ENCODE data around the gene LRRC28. TPM values are rescaled to one million over a fixed set of nuclear protein-coding genes. Genes with fewer than 3 reads are reported as not detected.
"Not testable (repeated sequence)": the region's sequence is repeated elsewhere in the genome, so short reads cannot be mapped to it uniquely, and the experiment has no call there.

LRRC28 gene
- total RNA-seq, 2 experiments from 2014 or later, result 19.5 to 19.6 TPM

DNA sequence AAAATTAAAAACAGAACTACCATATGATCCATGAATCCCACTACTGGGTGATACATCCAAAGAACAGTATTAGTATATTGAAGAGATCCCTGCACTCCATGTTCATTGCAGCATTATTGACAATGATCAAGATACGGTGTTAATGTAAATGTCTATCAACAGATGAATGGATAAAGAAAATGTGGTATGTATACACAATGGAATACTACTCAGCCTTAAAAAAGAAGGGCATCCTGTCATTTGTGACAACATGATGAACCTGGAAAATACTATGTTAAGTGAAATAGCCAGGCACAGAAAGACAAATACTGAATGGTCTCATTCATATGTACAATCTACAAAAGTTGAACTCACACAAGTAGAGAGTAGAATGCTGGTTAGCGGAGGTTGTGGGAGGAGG is 18.5 kb upstream of the LRRC28 start:
- POLR2A ChIA-PET, result no interaction called here
- no peaks in the 10 kb centered on the region for H3K4me1 Mint-ChIP-seq
- H3K36me3 Mint-ChIP-seq (ENCODE audit: low read depth), result no peaks in the 10 kb centered on the region
- CTCF ChIA-PET, result no interaction called here
- peaks cover 2% of the 10 kb centered on the region for H3K27me3 Mint-ChIP-seq
- no peak overlapping the region for H3K27ac Mint-ChIP-seq
- no peaks in the 10 kb centered on the region for H3K9me3 Mint-ChIP-seq
- H3K4me3 Mint-ChIP-seq, result no peak overlapping the region
- no peak for DNase-seq

DNA sequence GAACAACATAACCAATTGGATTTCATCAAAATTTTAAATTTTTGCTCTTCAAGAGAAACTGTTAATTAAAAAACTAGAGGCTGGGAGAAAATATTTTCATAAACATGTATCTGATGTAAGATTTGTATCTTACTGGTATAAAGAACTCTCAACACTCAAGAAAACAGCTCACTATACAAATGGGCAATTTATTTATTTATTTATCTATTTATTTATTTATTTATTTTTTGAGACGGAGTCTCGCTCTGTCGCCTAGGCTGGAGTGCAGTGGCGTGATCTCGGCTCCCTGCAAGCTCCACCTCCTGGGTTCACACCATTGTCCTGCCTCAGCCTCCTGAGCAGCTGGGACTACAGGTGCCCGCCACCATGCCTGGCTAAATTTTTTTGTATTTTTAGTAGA is 17.1 kb upstream of the LRRC28 start:
- H3K4me3 Mint-ChIP-seq; H3K4me1 Mint-ChIP-seq; H3K27me3 Mint-ChIP-seq; CTCF ChIA-PET; DNase-seq; H3K9me3 Mint-ChIP-seq; POLR2A ChIA-PET; H3K36me3 Mint-ChIP-seq (ENCODE audit: low read depth); H3K27ac Mint-ChIP-seq: not testable (repeated sequence)

DNA sequence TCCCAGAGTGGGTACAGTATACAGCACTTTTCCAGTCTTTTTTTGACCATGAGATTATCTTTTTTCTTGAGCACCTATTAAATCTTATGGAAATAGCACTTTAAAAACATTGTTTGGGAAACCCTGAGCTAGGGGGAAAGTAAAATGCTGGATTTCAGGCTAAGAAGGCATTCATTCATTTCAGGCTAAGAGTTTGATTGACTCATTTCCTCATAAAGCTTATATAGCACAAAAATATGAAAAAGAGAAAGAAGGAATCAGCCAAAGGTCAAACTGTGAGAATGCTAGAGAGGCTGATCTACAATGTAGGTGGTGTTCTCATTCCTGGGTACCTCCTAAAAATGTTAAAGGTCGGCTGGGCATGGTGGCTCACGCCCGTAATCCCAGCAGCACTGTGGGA is 12.4 kb upstream of the LRRC28 start:
- DNase-seq, result no peak
- Mint-ChIP-seq H3K4me1 (peaks cover 8% of the 10 kb centered on the region), H3K4me3 (no peak overlapping the region), H3K9me3 (no peaks in the 10 kb centered on the region), H3K27me3 (peaks cover 3% of the 10 kb centered on the region), H3K36me3 (ENCODE audit: low read depth) (no peaks in the 10 kb centered on the region), H3K27ac (no peak overlapping the region)
- POLR2A ChIA-PET, result no interaction called here
- CTCF ChIA-PET, result no interaction called here

DNA sequence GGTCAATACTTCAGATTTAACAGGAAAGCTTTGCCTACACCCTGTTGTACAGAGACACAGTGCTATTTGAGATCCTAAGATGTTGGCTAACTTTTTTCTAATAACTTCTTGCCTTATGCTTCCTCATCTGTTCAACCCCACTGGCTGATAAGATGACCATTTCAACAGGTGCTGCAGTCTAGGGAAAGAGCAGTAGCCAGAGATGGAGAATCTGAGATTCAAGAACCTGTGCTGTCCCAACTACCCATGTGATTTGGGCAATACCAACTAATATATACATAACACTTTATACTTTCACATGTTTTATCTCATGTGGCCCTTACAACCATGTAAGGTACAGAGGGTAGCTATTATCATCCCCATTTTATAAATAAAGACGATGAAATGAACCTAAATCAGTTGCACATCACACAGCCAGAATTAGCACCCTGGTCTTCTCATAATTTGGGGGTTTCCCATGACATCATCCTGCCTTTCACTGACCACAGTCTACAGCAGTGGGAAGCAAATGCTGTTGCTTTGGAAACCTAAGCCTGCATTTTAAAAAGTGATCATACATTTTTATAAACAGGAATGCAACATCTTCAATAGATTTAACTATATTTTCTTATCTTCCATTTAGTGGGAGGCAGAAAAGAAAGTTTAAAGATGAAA is 11.6 kb upstream of the LRRC28 start:
- H3K27ac Mint-ChIP-seq, result no peak overlapping the region
- H3K9me3 Mint-ChIP-seq, result no peaks in the 10 kb centered on the region
- H3K4me3 Mint-ChIP-seq, result no peak overlapping the region
- H3K27me3 Mint-ChIP-seq, result peaks cover 3% of the 10 kb centered on the region
- H3K4me1 Mint-ChIP-seq, result peaks cover 8% of the 10 kb centered on the region
- ChIA-PET POLR2A (no interaction called here), CTCF (interaction anchor here (1.0 kb wide), 1 partner anchor 8 kb away, joined by 3 read pairs; no protein-coding TSS in a partner anchor)
- no peak for DNase-seq
- no peaks in the 10 kb centered on the region for H3K36me3 Mint-ChIP-seq (ENCODE audit: low read depth)

DNA sequence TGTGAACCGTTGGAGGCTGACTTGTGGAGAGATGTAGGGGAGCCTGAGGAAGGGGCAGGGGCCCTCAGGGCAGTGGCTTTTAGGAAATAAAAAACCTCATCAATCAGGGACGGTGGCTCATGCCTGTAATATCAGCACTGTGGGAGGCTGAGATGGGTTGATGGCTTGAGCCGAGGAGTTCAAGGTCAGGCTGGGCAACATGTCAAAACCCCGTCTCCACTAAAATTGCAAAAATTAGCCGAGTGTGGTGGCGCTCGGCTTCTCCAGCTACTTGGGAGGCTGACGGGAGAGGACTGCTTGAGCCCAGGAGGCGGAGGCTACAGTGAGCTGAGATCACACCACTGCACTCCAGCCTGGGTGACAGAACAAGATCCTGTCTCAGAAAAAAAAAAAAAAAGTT is 9.5 kb upstream of the LRRC28 start:
- CTCF ChIA-PET, result no interaction called here
- no peak for DNase-seq
- peaks cover 8% of the 10 kb centered on the region for H3K4me1 Mint-ChIP-seq
- POLR2A ChIA-PET, result interaction anchor here (1.2 kb wide), 1 partner anchor 10 kb away, joined by 3 read pairs; the partner anchor contains the start of gene LRRC28
- H3K27ac Mint-ChIP-seq, result no peak overlapping the region
- H3K27me3 Mint-ChIP-seq, result peaks cover 3% of the 10 kb centered on the region
- no peaks in the 10 kb centered on the region for H3K9me3 Mint-ChIP-seq
- no peaks in the 10 kb centered on the region for H3K36me3 Mint-ChIP-seq (ENCODE audit: low read depth)
- H3K4me3 Mint-ChIP-seq, result no peak overlapping the region

DNA sequence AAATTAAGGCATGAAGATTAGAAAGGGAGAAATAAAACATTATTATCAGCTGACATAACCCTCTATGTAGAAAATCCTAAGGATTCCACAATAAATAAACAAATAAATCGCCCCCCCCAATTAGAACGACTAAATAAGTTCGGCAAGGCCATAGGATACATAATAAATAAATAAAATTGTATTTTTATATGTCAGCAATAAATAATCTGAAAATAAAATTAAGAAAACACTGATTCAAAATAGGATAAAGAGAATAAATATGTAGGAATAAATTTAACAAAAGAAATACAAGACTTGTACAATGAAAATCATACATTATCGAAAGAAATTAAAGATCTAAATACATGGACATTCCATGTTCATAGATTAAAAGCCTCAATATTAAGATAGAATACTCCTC is 7.0 kb upstream of the LRRC28 start:
- Mint-ChIP-seq H3K4me1 (peaks cover 6% of the 10 kb centered on the region), H3K27me3 (peaks cover 3% of the 10 kb centered on the region)
- CTCF ChIA-PET, result interaction anchor here (1.0 kb wide), 1 partner anchor 144 kb away, joined by 3 read pairs; no protein-coding TSS in a partner anchor

DNA sequence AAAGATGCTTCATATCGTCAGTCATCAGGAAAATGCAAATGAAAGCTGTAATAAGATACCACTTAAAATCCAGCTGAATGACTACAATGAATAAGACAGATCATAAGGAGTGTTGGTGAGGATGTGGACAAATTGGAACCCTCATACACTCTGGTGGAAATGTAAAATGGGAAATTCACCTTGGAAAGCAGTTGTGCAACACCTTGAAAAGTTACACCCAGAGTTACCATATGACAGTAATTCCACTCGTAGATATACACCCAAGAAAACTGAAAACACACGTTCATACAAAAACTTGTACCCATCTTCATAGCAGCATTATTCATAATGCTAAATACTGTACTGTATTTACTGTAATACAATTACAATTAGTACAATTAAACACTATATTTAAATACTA is 4.2 kb upstream of the LRRC28 start:
- CTCF ChIA-PET, result interaction anchor here (0.7 to 1.1 kb wide), 2 partner anchors 12 to 320 kb away, joined by 3 to 4 read pairs; no protein-coding TSS in a partner anchor
- peaks cover 10% of the 10 kb centered on the region for H3K4me1 Mint-ChIP-seq
- DNase-seq, result no peak
- H3K27me3 Mint-ChIP-seq, result peaks cover 3% of the 10 kb centered on the region
- peaks cover 5% of the 10 kb centered on the region for H3K36me3 Mint-ChIP-seq (ENCODE audit: low read depth)
- POLR2A ChIA-PET, result no interaction called here
- H3K4me3 Mint-ChIP-seq, result no peak overlapping the region
- no peaks in the 10 kb centered on the region for H3K9me3 Mint-ChIP-seq
- no peak overlapping the region for H3K27ac Mint-ChIP-seq

More for the DNA sequence above, 7.0 kb upstream of the LRRC28 start:
- DNase-seq, result no peak
- Mint-ChIP-seq H3K9me3 (no peaks in the 10 kb centered on the region), H3K27ac (no peak overlapping the region), H3K4me3 (no peak overlapping the region), H3K36me3 (ENCODE audit: low read depth) (no peaks in the 10 kb centered on the region)
- POLR2A ChIA-PET, result no interaction called here

DNA sequence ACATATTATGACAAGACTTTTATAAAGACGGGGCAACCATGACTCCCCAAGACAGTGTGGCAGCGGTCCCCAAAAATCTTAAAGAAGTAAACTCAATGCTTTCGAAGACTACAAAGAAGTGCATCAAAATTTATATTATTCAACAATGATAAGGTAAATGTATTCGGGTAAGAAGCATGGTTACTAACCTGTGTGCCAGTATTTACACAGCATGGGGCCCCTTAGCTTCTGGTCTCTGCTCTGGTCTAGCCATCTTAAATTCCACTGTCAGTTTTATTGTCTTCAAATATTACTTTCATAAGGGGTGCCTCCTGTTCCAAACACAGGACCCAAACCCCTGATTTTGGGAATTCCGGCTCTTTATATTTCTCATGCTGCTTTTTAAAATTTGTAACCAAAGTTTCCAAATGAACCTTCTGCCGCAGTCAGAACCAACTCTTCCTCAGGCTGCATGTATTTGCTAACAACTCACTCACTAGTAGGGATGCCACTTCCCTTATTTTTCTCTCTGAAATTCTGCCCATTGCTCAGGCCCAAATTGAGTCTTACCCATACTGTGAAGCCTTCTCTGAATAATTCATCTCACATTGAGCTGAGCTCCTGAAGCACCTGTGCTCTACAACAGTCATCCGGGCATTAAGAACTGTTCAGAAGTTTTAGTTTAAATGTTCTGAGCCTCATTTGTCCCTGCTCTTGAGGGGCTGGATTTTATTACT is 3.1 kb upstream of the LRRC28 start:
- ChIA-PET POLR2A (no interaction called here), CTCF (interaction anchor here (0.9 to 1.1 kb wide), 2 partner anchors 9 to 319 kb away, joined by 3 read pairs; no protein-coding TSS in a partner anchor)

DNA sequence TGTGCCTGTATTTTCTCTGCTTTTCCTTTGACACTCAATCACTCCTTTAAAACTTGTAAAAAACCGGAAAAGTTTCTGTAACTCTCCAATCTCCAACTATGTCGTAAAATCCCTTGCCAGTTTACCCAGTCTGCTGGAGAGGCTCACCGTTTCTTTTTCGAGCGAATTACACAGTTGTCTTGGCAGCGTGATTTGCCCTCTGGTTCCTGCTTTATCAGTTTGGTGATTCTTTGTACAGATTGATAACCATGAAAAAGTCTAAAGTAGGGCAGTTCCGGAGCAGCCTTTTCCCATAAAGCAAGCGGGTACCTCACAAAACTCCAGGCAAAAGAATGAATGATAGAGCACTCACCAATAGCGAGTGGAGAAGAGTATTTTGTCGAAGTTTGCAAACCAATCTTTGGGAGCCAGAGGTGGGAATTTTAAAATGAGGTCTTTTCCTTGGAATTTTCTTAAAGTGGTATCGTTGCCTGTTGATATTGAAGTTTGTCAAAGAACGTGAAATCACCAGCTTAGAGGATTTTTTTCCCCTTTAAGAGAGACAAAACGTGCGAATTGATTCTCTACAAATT is 1.9 kb upstream of the LRRC28 start, which contains the start of gene TTC23:
Gene TTC23 (minus strand): TSS at position 312 of the 572 bp plus-strand sequence. CDS start 20,869 bp downstream, outside the sequence.
- H3K27ac Mint-ChIP-seq, result no peak within 1 kb of the TSS
- CTCF ChIA-PET, result no interaction called here
- POLR2A ChIA-PET, result no interaction called here
- peaks cover 28% of the 10 kb centered on the region for H3K4me1 Mint-ChIP-seq
- H3K4me3 Mint-ChIP-seq, result peak within 1 kb of the TSS; percentile 85
- no peaks in the 10 kb centered on the region for H3K9me3 Mint-ChIP-seq
- no peaks in the 10 kb centered on the region for H3K27me3 Mint-ChIP-seq
- H3K36me3 Mint-ChIP-seq (ENCODE audit: low read depth), result peaks cover 10% of the 10 kb centered on the region
- DNase-seq, result no peak

More for the DNA sequence above, 3.1 kb upstream of the LRRC28 start:
- peaks cover 18% of the 10 kb centered on the region for H3K4me1 Mint-ChIP-seq
- no peak for DNase-seq
- H3K27me3 Mint-ChIP-seq, result no peaks in the 10 kb centered on the region
- H3K27ac Mint-ChIP-seq, result no peak overlapping the region
- H3K4me3 Mint-ChIP-seq, result no peak overlapping the region
- H3K36me3 Mint-ChIP-seq (ENCODE audit: low read depth), result peaks cover 5% of the 10 kb centered on the region
- no peaks in the 10 kb centered on the region for H3K9me3 Mint-ChIP-seq

DNA sequence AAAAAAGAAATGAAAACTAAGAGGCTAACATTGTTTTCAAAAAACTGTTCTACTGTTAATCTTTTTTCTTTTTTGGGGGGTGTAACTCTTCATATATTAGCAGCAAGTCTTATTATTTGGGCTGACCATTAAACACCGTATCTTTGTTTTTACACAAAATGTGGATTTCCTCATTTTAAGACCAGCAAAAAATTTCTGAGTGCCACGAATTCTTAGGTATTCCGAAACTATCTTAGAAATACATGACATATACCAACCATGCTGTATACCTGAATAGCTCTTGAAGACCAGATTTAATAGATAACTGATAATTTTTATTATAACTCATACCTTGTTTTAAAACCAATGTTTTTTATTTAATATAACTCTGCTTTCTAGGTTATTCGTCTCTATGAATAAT is 1.3 kb upstream of the LRRC28 start:
- no peak for DNase-seq
- no peak overlapping the region for H3K27ac Mint-ChIP-seq
- POLR2A ChIA-PET, result interaction anchor here (1.7 kb wide), 1 partner anchor 22 kb away, joined by 5 read pairs; no protein-coding TSS in a partner anchor
- H3K27me3 Mint-ChIP-seq, result no peaks in the 10 kb centered on the region
- CTCF ChIA-PET, result no interaction called here
- H3K9me3 Mint-ChIP-seq, result no peaks in the 10 kb centered on the region
- H3K4me1 Mint-ChIP-seq, result peaks cover 28% of the 10 kb centered on the region
- H3K36me3 Mint-ChIP-seq (ENCODE audit: low read depth), result peaks cover 10% of the 10 kb centered on the region
- peak overlapping the region; percentile 12 for H3K4me3 Mint-ChIP-seq

DNA sequence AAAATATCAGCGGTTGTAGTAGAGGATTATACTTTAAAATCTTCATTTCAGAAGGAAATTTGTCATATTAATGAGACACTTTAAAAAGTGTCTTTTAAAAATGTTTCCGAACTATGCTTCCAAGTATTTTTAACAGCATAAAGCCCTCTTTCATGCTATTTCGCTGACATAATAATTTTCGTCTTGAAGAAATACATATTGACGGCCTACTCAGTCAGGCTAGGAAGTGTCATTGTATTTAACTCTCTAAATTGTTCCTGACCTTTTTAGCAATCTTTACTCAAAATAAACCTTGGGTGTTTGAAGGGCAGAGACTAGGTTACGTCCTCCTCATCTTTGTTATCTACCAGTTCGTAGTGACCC is 806 bp upstream of the LRRC28 start:
- POLR2A ChIA-PET, result interaction anchor here (1.5 to 2.1 kb wide), 4 partner anchors 22 to 1347 kb away, joined by 4 to 14 read pairs (median 7); partner anchors contain the start of genes LYSMD4 and MEF2A
- CTCF ChIA-PET, result interaction anchor here (1.9 kb wide), 1 partner anchor 22 kb away, joined by 13 read pairs; no protein-coding TSS in a partner anchor

DNA sequence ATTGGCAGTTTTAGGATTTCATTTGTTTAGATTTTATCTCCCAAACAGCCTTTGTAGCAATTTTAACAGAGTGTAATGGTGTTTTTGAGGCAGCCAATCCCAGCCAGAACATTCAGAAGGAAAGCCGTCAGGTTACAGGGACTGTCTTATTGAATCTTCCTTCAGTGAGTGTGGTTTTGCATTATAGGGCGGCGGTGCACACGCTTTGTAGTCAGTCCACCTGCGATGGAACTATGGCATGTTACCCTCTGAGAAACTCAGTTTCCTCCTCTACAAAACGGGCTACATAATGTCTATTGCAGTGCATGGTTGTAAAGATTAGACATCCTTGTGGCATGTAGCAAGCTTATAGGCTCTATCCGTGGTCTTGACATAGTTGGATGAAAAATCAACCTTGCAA is 1.0 kb downstream of the LRRC28 start:
- CTCF ChIA-PET, result interaction anchor here (1.0 to 2.6 kb wide), 5 partner anchors 20 to 1098 kb away, joined by 3 to 13 read pairs (median 7); no protein-coding TSS in a partner anchor
- no peaks in the 10 kb centered on the region for H3K27me3 Mint-ChIP-seq
- POLR2A ChIA-PET, result interaction anchor here (1.2 to 2.1 kb wide), 5 partner anchors 11 to 481 kb away, joined by 3 to 14 read pairs (median 3); partner anchors contain the start of genes LYSMD4 and MEF2A
- peaks cover 19% of the 10 kb centered on the region for H3K36me3 Mint-ChIP-seq (ENCODE audit: low read depth)
- no peak for DNase-seq
- no peaks in the 10 kb centered on the region for H3K9me3 Mint-ChIP-seq
- H3K4me1 Mint-ChIP-seq, result peaks cover 28% of the 10 kb centered on the region
- peak overlapping the region; percentile 85 for H3K4me3 Mint-ChIP-seq
- no peak overlapping the region for H3K27ac Mint-ChIP-seq

More for the DNA sequence above, 806 bp upstream of the LRRC28 start:
- DNase-seq, result no peak
- H3K27me3 Mint-ChIP-seq, result no peaks in the 10 kb centered on the region
- peak overlapping the region; percentile 85 for H3K4me3 Mint-ChIP-seq
- H3K9me3 Mint-ChIP-seq, result no peaks in the 10 kb centered on the region
- H3K4me1 Mint-ChIP-seq, result peaks cover 28% of the 10 kb centered on the region
- peak overlapping the region; percentile 74 for H3K27ac Mint-ChIP-seq
- H3K36me3 Mint-ChIP-seq (ENCODE audit: low read depth), result peaks cover 10% of the 10 kb centered on the region
